NCI-H2081 treated with DMSO at 0.1 percent for 48 hours (cell line): Measurements from ENCODE around the gene CNOT1.
"Not testable (repeated sequence)": the region's sequence is repeated elsewhere in the genome, so short reads cannot be mapped to it uniquely, and the experiment has no call there.

ENCODE experiments used
- DNase-seq: peaks from one replicate; lab custom pipeline; 2025; lab: John Stamatoyannopoulos, UW

Gene CNOT1

GRCh38 chr16:58629733-58630640 is at the start of gene CNOT1:
CNOT1 (minus strand) TSS chr16:58629826; CDS start chr16:58599337, 30,489 bp downstream.
- DNase-seq = peak; percentile 93

GRCh38 chr16:58678716-58679115 is 49.1 kb upstream of the CNOT1 start:
- no peak for DNase-seq

- DNase-seq = no peak
Observed at GRCh38 chr16:58678269-58678668, 48.6 kb upstream of the CNOT1 start.

- no peak for DNase-seq
Observed at GRCh38 chr16:58670946-58671583, 41.4 kb upstream of the CNOT1 start.

- DNase-seq = no peak
Observed at GRCh38 chr16:58670177-58670576, 40.6 kb upstream of the CNOT1 start.

GRCh38 chr16:58665200-58665599 is 35.6 kb upstream of the CNOT1 start:
- no peak for DNase-seq

GRCh38 chr16:58661199-58661830 is 31.7 kb upstream of the CNOT1 start:
- no peak for DNase-seq

GRCh38 chr16:58659911-58660310 is 30.3 kb upstream of the CNOT1 start:
- not testable (repeated sequence) for DNase-seq

- DNase-seq = no peak
Observed at GRCh38 chr16:58658796-58659211, 29.2 kb upstream of the CNOT1 start.

GRCh38 chr16:58656899-58657298 is 27.3 kb upstream of the CNOT1 start:
- DNase-seq = no peak

GRCh38 chr16:58655215-58655596 is 25.6 kb upstream of the CNOT1 start:
- no peak for DNase-seq

GRCh38 chr16:58654560-58655214 is 25.1 kb upstream of the CNOT1 start:
- no peak for DNase-seq

GRCh38 chr16:58652741-58653140 is 23.1 kb upstream of the CNOT1 start:
- no peak for DNase-seq

- no peak for DNase-seq
Observed at GRCh38 chr16:58651965-58652348, 22.3 kb upstream of the CNOT1 start.

GRCh38 chr16:58649707-58650106 is 20.1 kb upstream of the CNOT1 start:
- DNase-seq = no peak

GRCh38 chr16:58647107-58647506 is 17.5 kb upstream of the CNOT1 start:
- DNase-seq = no peak

GRCh38 chr16:58644765-58645487 is 15.3 kb upstream of the CNOT1 start:
- DNase-seq = no peak

GRCh38 chr16:58644108-58644507 is 14.5 kb upstream of the CNOT1 start:
- DNase-seq = no peak

GRCh38 chr16:58640949-58641348 is 11.3 kb upstream of the CNOT1 start:
- no peak for DNase-seq

GRCh38 chr16:58639836-58640235 is 10.2 kb upstream of the CNOT1 start:
- DNase-seq = no peak

- DNase-seq = no peak
Observed at GRCh38 chr16:58639230-58639629, 9.6 kb upstream of the CNOT1 start.
